SK-N-SH (cell line): ENCODE results near the gene CDK5. TPM values are rescaled to one million over a fixed set of nuclear protein-coding genes. Genes with fewer than 3 reads are reported as not detected.

Experiments used
- CTCF ChIA-PET: fragments of 300-600, 350-600 bp; formaldehyde crosslinking; extraction: SDS; loops from one replicate; lab custom pipeline; 2021; lab: Yijun Ruan, JAX
- POLR2A ChIA-PET: fragments of 350-600 bp; sonication (Branson Sonifier 250); formaldehyde crosslinking; extraction: SDS; loops from one replicate; lab custom pipeline; 2020; ENCODE audit warnings: antibody characterized with exemption, inconsistent platforms; lab: Yijun Ruan, JAX
- DNase-seq: peaks from one replicate; pipeline ENCODE4 v3.0.0; 2012
- H2AFZ ChIP-seq: fragments of 200-600 bp; sonication (generic); 2 replicates; pipeline ENCODE4 v1.8.1; 2016; ENCODE audit warnings: antibody characterized with exemption, mild to moderate bottlenecking, low read depth
- H3F3A ChIP-seq: fragments of 200-600 bp; sonication (generic); replicated peaks from 2 replicates; pipeline ENCODE3; 2016; ENCODE audit warnings: antibody characterized with exemption, mild to moderate bottlenecking; ENCODE audit not compliant: insufficient read depth
- H3K27ac ChIP-seq, 2 experiments: fragments of 200-500 bp in 1 of 2; fragments of 200-600 bp in 1 of 2; sonication (Bioruptor generic) in 1 of 2; sonication (generic), shearing (Covaris generic) in 1 of 2; 2 replicates each; pipeline versions ENCODE4 v1.5.1 to v1.6.1; 2014 to 2016; ENCODE audit warnings: low read depth in 2 of 2, inconsistent platforms in 1 of 2, low read length in 1 of 2, mild to moderate bottlenecking in 1 of 2, mixed read lengths in 1 of 2
- H3K27me3 ChIP-seq: fragments of 200-600 bp; sonication (generic), shearing (Covaris generic); 2 replicates; pipeline ENCODE4 v1.6.1; 2016; ENCODE audit warnings: mixed run types; ENCODE audit not compliant: insufficient read depth
- H3K36me3 ChIP-seq, 2 experiments: fragments of 200-500 bp in 1 of 2; fragments of 200-600 bp in 1 of 2; sonication (Bioruptor generic) in 1 of 2; sonication (generic) in 1 of 2; replicated peaks in 1 of 2; 2 replicates each; pipeline versions ENCODE3 to v1.5.1; 2014 to 2016; ENCODE audit warnings: low read length in 1 of 2, mild to moderate bottlenecking in 1 of 2; ENCODE audit not compliant: insufficient read depth in 2 of 2, control insufficient read depth in 1 of 2
- H3K4me1 ChIP-seq, 2 experiments: fragments of 200-500 bp in 1 of 2; fragments of 200-600 bp in 1 of 2; sonication (Bioruptor generic) in 1 of 2; sonication (generic), shearing (Covaris generic) in 1 of 2; 2 replicates each; pipeline versions ENCODE4 v1.5.1 to v1.6.1; 2014 to 2016; ENCODE audit warnings: low read depth in 1 of 2, low read length in 1 of 2, mixed run types in 1 of 2; ENCODE audit not compliant: insufficient read depth in 2 of 2, control insufficient read depth in 1 of 2
- H3K4me2 ChIP-seq: fragments of 200-600 bp; sonication (generic), shearing (Covaris generic); 2 replicates; pipeline ENCODE4 v1.6.1; 2017; ENCODE audit warnings: mixed run types
- H3K4me3 ChIP-seq, 2 experiments: fragments of 200-500 bp in 1 of 2; fragments of 200-600 bp in 1 of 2; sonication (Bioruptor generic) in 1 of 2; sonication (generic), shearing (Covaris generic) in 1 of 2; 2 replicates each; pipeline versions ENCODE4 v1.5.1 to v1.8.1; 2014 to 2016; ENCODE audit warnings: low read depth in 2 of 2, inconsistent platforms in 1 of 2, low read length in 1 of 2, mild to moderate bottlenecking in 1 of 2, mixed read lengths in 1 of 2, moderate library complexity in 1 of 2
- H3K79me2 ChIP-seq: fragments of 200-600 bp; sonication (generic); 2 replicates; pipeline ENCODE4 v1.8.1; 2017; ENCODE audit warnings: mild to moderate bottlenecking; ENCODE audit not compliant: insufficient read depth
- H3K9ac ChIP-seq: fragments of 200-600 bp; sonication (generic); 2 replicates; pipeline ENCODE4 v1.6.1; 2017; ENCODE audit warnings: mixed run types
- H3K9me2 ChIP-seq: fragments of 200-600 bp; sonication (generic); 2 replicates; pipeline ENCODE4 v1.6.1; 2017; ENCODE audit warnings: mixed run types
- H3K9me3 ChIP-seq: fragments of 200-600 bp; sonication (generic); 2 replicates; pipeline ENCODE4 v1.6.1; 2017; ENCODE audit warnings: mixed run types, mild to moderate bottlenecking, moderate library complexity
- H4K20me1 ChIP-seq: fragments of 200-600 bp; sonication (generic); 2 replicates; pipeline ENCODE4 v1.6.1; 2017; ENCODE audit warnings: mild to moderate bottlenecking, mixed run types; ENCODE audit not compliant: insufficient read depth
- CHD2 ChIP-seq: fragments of 150-350 bp; IDR thresholded peaks from 2 replicates; pipeline ENCODE4 v1.6.1; 2018; ENCODE audit warnings: low read length; ENCODE audit not compliant: partially characterized antibody
- ELF1 ChIP-seq: IDR thresholded peaks from 2 replicates; pipeline ENCODE4 v1.4.0; 2012
- EP300 ChIP-seq, 2 experiments: IDR thresholded peaks; 2 replicates each; pipeline versions ENCODE4 v1.4.0 to v1.6.1; 2012; ENCODE audit warnings: borderline replicate concordance in 1 of 2, low read depth in 1 of 2, low read length in 1 of 2
- FOSL2 ChIP-seq: IDR thresholded peaks from 2 replicates; pipeline ENCODE4 v1.4.0; 2012; ENCODE audit warnings: low read depth, mild to moderate bottlenecking, moderate library complexity, borderline replicate concordance
- FOXJ3 ChIP-seq: sonication (generic); formaldehyde crosslinking; IDR thresholded peaks from 2 replicates; pipeline ENCODE4 v1.5.1; 2020; ENCODE audit warnings: mild to moderate bottlenecking, missing genetic modification reagents
- FOXM1 ChIP-seq: IDR thresholded peaks from 2 replicates; pipeline ENCODE4 v1.4.0; 2012; ENCODE audit warnings: low read depth, mild to moderate bottlenecking
- GATA2 ChIP-seq: sonication (generic); formaldehyde crosslinking; IDR thresholded peaks from 2 replicates; pipeline ENCODE4 v1.5.0; 2020; ENCODE audit warnings: mild to moderate bottlenecking, missing genetic modification reagents
- MAX ChIP-seq: IDR thresholded peaks from 2 replicates; pipeline ENCODE4 v1.4.0; 2012; ENCODE audit warnings: low read depth
- MEF2A ChIP-seq: IDR thresholded peaks from 2 replicates; pipeline ENCODE4 v1.4.0; 2012; ENCODE audit warnings: low read depth, borderline replicate concordance
- MXI1 ChIP-seq: IDR thresholded peaks from 2 replicates; pipeline ENCODE4 v1.6.1; 2012; ENCODE audit warnings: mild to moderate bottlenecking, low read depth, low read length, improper control_type of control experiment
- RAD21 ChIP-seq: IDR thresholded peaks from 2 replicates; pipeline ENCODE4 v1.6.1; 2012; ENCODE audit warnings: mild to moderate bottlenecking, low read length
- RXRA ChIP-seq: IDR thresholded peaks from 2 replicates; pipeline ENCODE4 v1.4.0; 2012; ENCODE audit warnings: low read depth, mild to moderate bottlenecking, borderline replicate concordance
- TAF1 ChIP-seq: IDR thresholded peaks from 2 replicates; pipeline ENCODE4 v1.6.1; 2012; ENCODE audit warnings: low read depth, mild to moderate bottlenecking, low read length, moderate library complexity, borderline replicate concordance
- TCF12 ChIP-seq: IDR thresholded peaks from 2 replicates; pipeline ENCODE4 v1.4.0; 2012
- TEAD4 ChIP-seq: IDR thresholded peaks from 2 replicates; pipeline ENCODE4 v1.4.0; 2012; ENCODE audit warnings: mild to moderate bottlenecking, borderline replicate concordance; ENCODE audit not compliant: insufficient read depth
- USF2 ChIP-seq: fragments of 150-350 bp; IDR thresholded peaks from 2 replicates; pipeline ENCODE4 v1.6.1; 2017; ENCODE audit warnings: antibody characterized with exemption, low read length, low read depth, borderline replicate concordance
- YY1 ChIP-seq: IDR thresholded peaks from 2 replicates; pipeline ENCODE4 v1.4.0; 2012; ENCODE audit warnings: low read depth, mild to moderate bottlenecking
- ZBTB33 ChIP-seq: IDR thresholded peaks from 2 replicates; pipeline ENCODE4 v1.4.0; 2012; ENCODE audit warnings: low read depth, borderline replicate concordance
- WGBS: methylation state at CpG from one replicate; pipeline ENCODE4 v1.1.6; 2017; ENCODE audit warnings: low lambda C conversion rate; 5-methylcytosine and 5-hydroxymethylcytosine counted together
- polyA plus RNA-seq, 3 experiments: library from polyadenylated mRNA; depleted of rRNA; stranded (reverse); fragments of >200 nt; gene quantifications; 2 replicates each; pipeline ENCODE4 v1.2.3, GENCODE V29; 2012
- TF ChIP-seq, protein P1 (sequence below): fragments of 150-350 bp; IDR thresholded peaks from 2 replicates; pipeline ENCODE4 v1.6.1; 2016; ENCODE audit warnings: mild to moderate bottlenecking, low read depth, low read length
- TF ChIP-seq, protein P2 (sequence below): IDR thresholded peaks from 2 replicates; pipeline ENCODE4; 2012

CDK5 gene
- polyA plus RNA-seq, 1 of the 3 experiments (the other 2 are of a cell fraction): 125 TPM

- WGBS: 89% methylated on average over 17 of the region's 21 CpGs
- peaks cover 25% of the 10 kb centered on the region for H3F3A ChIP-seq
- TF ChIP-seq RAD21: no peak
- no peak for TF ChIP-seq ELF1
- TF ChIP-seq YY1: no peak
- no peak for TF ChIP-seq FOXM1
- TF ChIP-seq, protein P1, sequence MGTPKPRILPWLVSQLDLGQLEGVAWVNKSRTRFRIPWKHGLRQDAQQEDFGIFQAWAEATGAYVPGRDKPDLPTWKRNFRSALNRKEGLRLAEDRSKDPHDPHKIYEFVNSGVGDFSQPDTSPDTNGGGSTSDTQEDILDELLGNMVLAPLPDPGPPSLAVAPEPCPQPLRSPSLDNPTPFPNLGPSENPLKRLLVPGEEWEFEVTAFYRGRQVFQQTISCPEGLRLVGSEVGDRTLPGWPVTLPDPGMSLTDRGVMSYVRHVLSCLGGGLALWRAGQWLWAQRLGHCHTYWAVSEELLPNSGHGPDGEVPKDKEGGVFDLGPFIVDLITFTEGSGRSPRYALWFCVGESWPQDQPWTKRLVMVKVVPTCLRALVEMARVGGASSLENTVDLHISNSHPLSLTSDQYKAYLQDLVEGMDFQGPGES: no peak
- TF ChIP-seq MAX: no peak
- TF ChIP-seq USF2: no peak
- TF ChIP-seq FOXJ3 (CRISPR knock-in tag): no peak
- no peak for TF ChIP-seq MXI1
- TF ChIP-seq, protein P2, sequence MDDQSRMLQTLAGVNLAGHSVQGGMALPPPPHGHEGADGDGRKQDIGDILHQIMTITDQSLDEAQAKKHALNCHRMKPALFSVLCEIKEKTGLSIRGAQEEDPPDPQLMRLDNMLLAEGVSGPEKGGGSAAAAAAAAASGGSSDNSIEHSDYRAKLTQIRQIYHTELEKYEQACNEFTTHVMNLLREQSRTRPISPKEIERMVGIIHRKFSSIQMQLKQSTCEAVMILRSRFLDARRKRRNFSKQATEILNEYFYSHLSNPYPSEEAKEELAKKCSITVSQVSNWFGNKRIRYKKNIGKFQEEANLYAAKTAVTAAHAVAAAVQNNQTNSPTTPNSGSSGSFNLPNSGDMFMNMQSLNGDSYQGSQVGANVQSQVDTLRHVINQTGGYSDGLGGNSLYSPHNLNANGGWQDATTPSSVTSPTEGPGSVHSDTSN: no peak
- no peak for TF ChIP-seq TCF12
- TF ChIP-seq CHD2: no peak
- no peak for TF ChIP-seq EP300 (IDR thresholded peaks at IDR 0.05; ENCODE audit: borderline replicate concordance in 1 of 2, low read depth in 1 of 2, low read length in 1 of 2)
- TF ChIP-seq GATA2 (CRISPR knock-in tag): no peak
- no peak for TF ChIP-seq TEAD4
- TF ChIP-seq MEF2A: no peak
- TF ChIP-seq ZBTB33: no peak
- TF ChIP-seq TAF1: no peak
- no peak for TF ChIP-seq FOSL2
- TF ChIP-seq RXRA: no peak
- TF ChIP-seq, all 33 proteins: peak for 0
- H3K9me2 ChIP-seq: no peaks in the 10 kb centered on the region
- no peak overlapping the region for H3K27ac ChIP-seq
- CTCF ChIA-PET: interaction anchor here (1.7 to 9.5 kb wide), 2 partner anchors 17 to 25 kb away, joined by 3 to 59 read pairs; no protein-coding TSS in a partner anchor
- peaks cover 29% of the 10 kb centered on the region for H3K79me2 ChIP-seq
- no peak for DNase-seq
- no peaks in the 10 kb centered on the region for H3K27me3 ChIP-seq
- POLR2A ChIA-PET: interaction anchor here (1.3 kb wide), 1 partner anchor 10 kb away, joined by 3 read pairs; no protein-coding TSS in a partner anchor
- H3K4me2 ChIP-seq: no peak overlapping the region
- H3K36me3 ChIP-seq: peaks cover 12 to 52% of the 10 kb centered on the region in 2 experiments
- H3K4me1 ChIP-seq: peaks cover 20 to 26% of the 10 kb centered on the region in 2 experiments
- H3K4me3 ChIP-seq: no peak overlapping the region
- H2AFZ ChIP-seq: no peak overlapping the region
- H3K9me3 ChIP-seq: no peaks in the 10 kb centered on the region
- no peak overlapping the region for H3K9ac ChIP-seq
- no peaks in the 10 kb centered on the region for H4K20me1 ChIP-seq
Measured at GRCh38 chr7:151035026-151035717, 22.5 kb downstream of the CDK5 start.
